PFSK-1 (cell line): ENCODE measurements around the gene RNF157.

Experiments
- FOXP2 ChIP-seq: optimal IDR thresholded peaks from 2 replicates; pipeline ENCODE3; 2011; ENCODE audit warnings: borderline replicate concordance, control low read depth, inconsistent platforms; ENCODE audit not compliant: insufficient read depth; ENCODE audit errors: extremely low read length, extremely low read depth
- POLR2AphosphoS5 ChIP-seq: IDR thresholded peaks from 2 replicates; pipeline ENCODE4 v1.6.1; 2012; ENCODE audit warnings: low read depth, mild to moderate bottlenecking, control low read depth, low read length, moderate library complexity
- SIN3A ChIP-seq: IDR thresholded peaks from 2 replicates; pipeline ENCODE4 v1.6.1; 2012; ENCODE audit warnings: mild to moderate bottlenecking, low read length, moderate library complexity, borderline replicate concordance; ENCODE audit not compliant: insufficient read depth
- TAF1 ChIP-seq: IDR thresholded peaks from 2 replicates; pipeline ENCODE4 v1.6.1; 2012; ENCODE audit warnings: low read length, control low read depth, borderline replicate concordance; ENCODE audit not compliant: insufficient read depth
- TF ChIP-seq, protein P1 (sequence below), 2 experiments: IDR thresholded peaks; 2 replicates each; pipeline versions ENCODE4 v1.6.1 to v1.8.0; 2011 to 2012; ENCODE audit warnings: low read depth in 2 of 2, low read length in 2 of 2, control low read depth in 1 of 2, inconsistent platforms in 1 of 2, mild to moderate bottlenecking in 1 of 2, moderate library complexity in 1 of 2; ENCODE audit not compliant: insufficient read depth in 1 of 2

DNA sequence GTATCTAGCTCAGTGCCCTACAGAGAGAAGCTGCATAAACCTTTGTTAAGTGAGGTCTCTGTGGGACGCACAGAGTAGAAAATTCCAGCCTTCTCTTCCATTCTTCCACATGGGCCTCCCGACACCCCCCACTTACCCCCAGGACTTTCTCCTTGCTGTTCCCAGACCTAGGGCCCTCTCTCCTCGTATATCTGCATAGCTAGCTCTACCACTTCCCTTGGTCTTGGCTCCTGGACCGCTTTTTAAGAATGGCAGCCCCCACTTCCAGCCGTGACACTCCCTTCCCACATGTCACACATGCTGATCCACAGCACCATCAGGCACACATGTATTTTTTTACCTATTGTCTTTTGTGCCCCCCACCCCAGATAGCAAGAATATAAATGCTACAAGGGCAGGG lies 82.5 kb downstream of the RNF157 start:
- TF ChIP-seq, protein P1, sequence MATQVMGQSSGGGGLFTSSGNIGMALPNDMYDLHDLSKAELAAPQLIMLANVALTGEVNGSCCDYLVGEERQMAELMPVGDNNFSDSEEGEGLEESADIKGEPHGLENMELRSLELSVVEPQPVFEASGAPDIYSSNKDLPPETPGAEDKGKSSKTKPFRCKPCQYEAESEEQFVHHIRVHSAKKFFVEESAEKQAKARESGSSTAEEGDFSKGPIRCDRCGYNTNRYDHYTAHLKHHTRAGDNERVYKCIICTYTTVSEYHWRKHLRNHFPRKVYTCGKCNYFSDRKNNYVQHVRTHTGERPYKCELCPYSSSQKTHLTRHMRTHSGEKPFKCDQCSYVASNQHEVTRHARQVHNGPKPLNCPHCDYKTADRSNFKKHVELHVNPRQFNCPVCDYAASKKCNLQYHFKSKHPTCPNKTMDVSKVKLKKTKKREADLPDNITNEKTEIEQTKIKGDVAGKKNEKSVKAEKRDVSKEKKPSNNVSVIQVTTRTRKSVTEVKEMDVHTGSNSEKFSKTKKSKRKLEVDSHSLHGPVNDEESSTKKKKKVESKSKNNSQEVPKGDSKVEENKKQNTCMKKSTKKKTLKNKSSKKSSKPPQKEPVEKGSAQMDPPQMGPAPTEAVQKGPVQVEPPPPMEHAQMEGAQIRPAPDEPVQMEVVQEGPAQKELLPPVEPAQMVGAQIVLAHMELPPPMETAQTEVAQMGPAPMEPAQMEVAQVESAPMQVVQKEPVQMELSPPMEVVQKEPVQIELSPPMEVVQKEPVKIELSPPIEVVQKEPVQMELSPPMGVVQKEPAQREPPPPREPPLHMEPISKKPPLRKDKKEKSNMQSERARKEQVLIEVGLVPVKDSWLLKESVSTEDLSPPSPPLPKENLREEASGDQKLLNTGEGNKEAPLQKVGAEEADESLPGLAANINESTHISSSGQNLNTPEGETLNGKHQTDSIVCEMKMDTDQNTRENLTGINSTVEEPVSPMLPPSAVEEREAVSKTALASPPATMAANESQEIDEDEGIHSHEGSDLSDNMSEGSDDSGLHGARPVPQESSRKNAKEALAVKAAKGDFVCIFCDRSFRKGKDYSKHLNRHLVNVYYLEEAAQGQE (IDR thresholded peaks at IDR 0.05; ENCODE audit: insufficient read depth in 1 of 2, low read depth in 2 of 2, low read length in 2 of 2), result no peak
- TF ChIP-seq TAF1, result no peak
- TF ChIP-seq SIN3A, result no peak
- no peak for TF ChIP-seq POLR2AphosphoS5
- TF ChIP-seq FOXP2, result no peak
